SJSA1 (cell line): ENCODE data around the gene FOXI1. TPM values are rescaled to one million over a fixed set of nuclear protein-coding genes. Genes with fewer than 3 reads are reported as not detected.

Experiments used
- DNase-seq, 2 experiments: peaks; one replicate each; pipeline ENCODE4 v3.0.0-alpha.2; 2015 to 2020; ENCODE audit warnings: low spot score in 2 of 2, low read depth in 1 of 2
- H3K27ac ChIP-seq: fragments of 250-450 bp; sonication (Bioruptor Pico); 2 replicates; pipeline ENCODE4 v1.5.1; 2020; ENCODE audit warnings: mild to moderate bottlenecking, moderate library complexity
- H3K27me3 ChIP-seq: fragments of 250-450 bp; sonication (Bioruptor Pico); replicated peaks from 2 replicates; pipeline ENCODE4 v1.5.1; 2020; ENCODE audit warnings: mild to moderate bottlenecking, moderate library complexity
- H3K36me3 ChIP-seq: fragments of 250-450 bp; sonication (Bioruptor Pico); 2 replicates; pipeline ENCODE4 v1.5.1; 2020; ENCODE audit warnings: mild to moderate bottlenecking
- H3K4me1 ChIP-seq: fragments of 250-450 bp; sonication (Bioruptor Pico); replicated peaks from 2 replicates; pipeline ENCODE4 v1.6.1; 2021; ENCODE audit warnings: mild to moderate bottlenecking
- H3K4me3 ChIP-seq: fragments of 250-450 bp; sonication (Bioruptor Pico); 2 replicates; pipeline ENCODE4 v1.5.1; 2020; ENCODE audit warnings: mild to moderate bottlenecking
- H3K9me3 ChIP-seq: fragments of 250-450 bp; sonication (Bioruptor Pico); replicated peaks from 2 replicates; pipeline ENCODE4 v1.5.1; 2020; ENCODE audit warnings: mild to moderate bottlenecking
- total RNA-seq: library from RNA; depleted of rRNA; stranded (reverse); fragments of >200 nt; shearing (Covaris generic); gene quantifications from 2 replicates; pipeline ENCODE4 v1.2.3, GENCODE V29; 2014; rRNA removed

Gene FOXI1
- total RNA-seq, 1 experiment from 2014 or later = not detected

DNA sequence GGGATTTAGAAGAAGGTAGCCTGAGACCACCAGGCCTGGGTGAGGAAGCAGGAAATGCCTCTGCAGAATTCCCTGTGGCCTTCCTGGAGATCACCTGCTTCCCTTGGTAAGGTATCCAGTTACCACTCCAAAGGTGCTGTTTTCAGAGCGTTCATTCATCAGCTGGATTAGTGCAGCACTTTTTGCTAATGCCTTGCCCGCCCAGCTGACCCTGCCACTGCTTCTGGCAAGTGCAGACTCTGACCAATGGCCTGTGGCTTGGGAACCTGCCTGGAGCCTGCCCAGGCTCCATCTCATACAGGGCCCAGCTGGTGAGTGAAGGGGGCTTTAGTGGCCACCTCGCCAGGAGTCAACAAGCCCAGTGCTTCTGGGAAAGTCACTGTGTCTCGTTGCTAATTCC is 48.6 kb downstream of the FOXI1 start:
- Histone ChIP-seq H3K9me3 (no peaks in the 10 kb centered on the region), H3K36me3 (no peaks in the 10 kb centered on the region), H3K27me3 (no peaks in the 10 kb centered on the region), H3K4me1 (peaks cover 18% of the 10 kb centered on the region), H3K27ac (no peak overlapping the region), H3K4me3 (no peak overlapping the region)
- DNase-seq = no peak

DNA sequence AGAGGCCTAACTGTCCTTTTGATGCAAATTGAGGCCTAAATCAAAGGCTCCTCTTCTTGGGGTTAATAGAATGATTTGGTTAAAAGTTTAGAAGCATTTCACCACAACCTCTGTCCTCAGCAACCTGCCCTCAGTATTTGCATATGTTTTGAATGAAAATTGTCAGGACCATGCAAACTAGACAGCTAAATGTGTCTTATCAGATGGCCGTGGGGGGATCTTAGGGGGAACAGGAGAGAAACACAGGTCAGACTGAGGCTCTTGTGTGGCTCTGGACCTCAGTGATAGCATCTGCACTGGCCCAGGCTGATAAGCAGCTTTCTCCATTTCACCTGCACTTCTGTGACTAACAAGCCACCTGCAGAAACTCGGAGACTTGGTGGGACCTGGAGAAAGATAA is 49.0 kb downstream of the FOXI1 start:
- Histone ChIP-seq H3K27me3 (no peaks in the 10 kb centered on the region), H3K9me3 (no peaks in the 10 kb centered on the region), H3K4me1 (peaks cover 18% of the 10 kb centered on the region), H3K36me3 (no peaks in the 10 kb centered on the region), H3K27ac (no peak overlapping the region), H3K4me3 (no peak overlapping the region)
- no peak for DNase-seq

- peaks cover 16% of the 10 kb centered on the region for H3K4me1 ChIP-seq
- no peaks in the 10 kb centered on the region for H3K9me3 ChIP-seq
- no peak for DNase-seq
- H3K27ac ChIP-seq = no peak overlapping the region
- no peaks in the 10 kb centered on the region for H3K27me3 ChIP-seq
- H3K4me3 ChIP-seq = no peak overlapping the region
- no peaks in the 10 kb centered on the region for H3K36me3 ChIP-seq
Observed at GRCh38 chr5:170155771-170156170, 50.1 kb downstream of the FOXI1 start.

- Histone ChIP-seq H3K9me3 (no peaks in the 10 kb centered on the region), H3K27me3 (no peaks in the 10 kb centered on the region), H3K36me3 (no peaks in the 10 kb centered on the region), H3K4me1 (no peaks in the 10 kb centered on the region), H3K4me3 (no peak overlapping the region), H3K27ac (no peak overlapping the region)
- DNase-seq = no peak
Observed at GRCh38 chr5:170159101-170159698, 53.5 kb downstream of the FOXI1 start.

Other genes with a start within 250 kb of the FOXI1 start
- gene INSYN2B, start 125.4 kb upstream of the FOXI1 start, total RNA-seq = 1.1 and 3.8 TPM in 2 replicates
- gene C5orf58, start 127.1 kb downstream of the FOXI1 start, total RNA-seq = not detected in 2 replicates
- gene LCP2, start 191.9 kb downstream of the FOXI1 start, total RNA-seq = 0.03 TPM in 1 of 2 replicates, not detected in the other